Testis (tissue), 3 donors: ENCODE data around the gene KIF25. TPM values are rescaled to one million over a fixed set of nuclear protein-coding genes. Genes with fewer than 3 reads are reported as not detected.

Experiments
- DNase-seq: peaks from one replicate; pipeline ENCODE4 v3.0.0-alpha.2; 2019
- H3K27ac ChIP-seq, 2 donors: fragments of 200-600 bp; sonication (generic); one replicate each; pipeline ENCODE4 v1.5.1; 2019
- H3K27me3 ChIP-seq: fragments of 200-600 bp; sonication (generic); one replicate; pipeline ENCODE4 v1.5.1; 2019
- H3K36me3 ChIP-seq: fragments of 200-600 bp; sonication (generic); one replicate; pipeline ENCODE4 v1.5.1; 2017; ENCODE audit warnings: low read depth; ENCODE audit errors: missing control alignments
- H3K4me1 ChIP-seq: fragments of 200-600 bp; sonication (generic); one replicate; pipeline ENCODE4 v1.5.1; 2019
- H3K4me3 ChIP-seq, 2 donors: fragments of 200-600 bp; sonication (generic); one replicate each; pipeline ENCODE4 v1.5.1; 2017 to 2019
- H3K9me3 ChIP-seq: fragments of 200-600 bp; sonication (generic); one replicate; pipeline ENCODE4 v1.5.1; 2017
- CTCF ChIP-seq, 3 experiments: fragments of 450-650 bp in 2 of 3; fragments of 200-600 bp in 1 of 3; sonication (generic) in 1 of 3; IDR thresholded peaks; one replicate each; pipeline ENCODE4 v1.5.1; 2016 to 2019; ENCODE audit warnings: antibody characterized with exemption in 3 of 3, mild to moderate bottlenecking in 2 of 3, moderate library complexity in 1 of 3
- POLR2A ChIP-seq: fragments of 450-650 bp; IDR thresholded peaks from one replicate; pipeline ENCODE4 v1.6.1; 2017; ENCODE audit warnings: antibody characterized with exemption, mild to moderate bottlenecking, moderate library complexity
- WGBS, 2 donors: methylation state at CpG; one replicate each; pipeline ENCODE4 v1.1.5; 2018; 5-methylcytosine and 5-hydroxymethylcytosine counted together
- intact Hi-C: fragments of 100-400 bp; cut with DNase I; formaldehyde crosslinking; loops from one replicate; pipeline ENCODE4 v1.15.1; 2023; ENCODE audit warnings: low total_unique reads
- polyA plus RNA-seq: library from polyadenylated mRNA; stranded (reverse); fragments of 350-450 nt; fragmentation: Illumina TruSeq; extraction: RNeasy Lipid Tissue Mini Kit (QIAGEN cat#74804); gene quantifications from one replicate; pipeline ENCODE4 v1.2.3, GENCODE V29; 2014; ENCODE audit warnings: low read depth, low replicate concordance; ENCODE audit not compliant: insufficient read depth
- total RNA-seq, 2 donors: library from RNA; depleted of rRNA; stranded (reverse); fragments of >200 nt; gene quantifications; one replicate each; pipeline ENCODE4 v1.2.3, GENCODE V29; 2016

KIF25 gene
- total and polyA plus RNA-seq, 3 donors from 2014 or later = 1.1 to 5.0 (median 1.6) TPM

- Histone ChIP-seq H3K4me3 (no peak overlapping the region), H3K27me3 (no peaks in the 10 kb centered on the region), H3K27ac (no peak overlapping the region), H3K4me1 (no peaks in the 10 kb centered on the region), H3K36me3 (no peaks in the 10 kb centered on the region), H3K9me3 (no peaks in the 10 kb centered on the region)
- 84 to 90% methylated on average over 29 of the region's 29 CpGs for WGBS, 2 donors
- no peak for TF ChIP-seq CTCF (IDR thresholded peaks at IDR 0.05)
- TF ChIP-seq POLR2A = no peak
- DNase-seq = no peak
- intact Hi-C loops = no loop called here
Measured at GRCh38 chr6:167951781-167952511, 45.5 kb upstream of the KIF25 start.

DNA sequence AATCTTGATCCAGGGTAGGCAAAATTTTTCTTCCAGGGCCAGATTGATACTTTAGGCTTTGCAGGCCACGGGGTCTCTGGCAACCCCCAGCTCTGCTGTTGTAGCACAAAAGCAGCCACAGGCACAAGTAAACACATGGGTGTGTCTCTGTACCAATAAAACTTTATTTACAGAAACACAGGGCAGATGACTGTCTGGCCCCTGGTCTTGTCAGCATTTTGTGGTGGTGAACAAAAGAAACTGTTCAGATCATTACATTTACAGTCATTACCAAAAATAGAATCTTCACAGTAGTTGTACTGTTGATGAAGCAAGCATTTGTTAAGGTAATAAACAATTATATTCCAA, 45.0 kb upstream of the KIF25 start:
- TF ChIP-seq POLR2A (no peak), CTCF (IDR thresholded peaks at IDR 0.05) (no peak)
- Histone ChIP-seq H3K4me1 (no peaks in the 10 kb centered on the region), H3K9me3 (no peaks in the 10 kb centered on the region), H3K4me3 (no peak overlapping the region), H3K36me3 (no peaks in the 10 kb centered on the region), H3K27ac (no peak overlapping the region), H3K27me3 (no peaks in the 10 kb centered on the region)
- 81 to 90% methylated on average over 1 of the region's 1 CpG for WGBS, 2 donors
- no peak for DNase-seq
- intact Hi-C loops = no loop called here

DNA sequence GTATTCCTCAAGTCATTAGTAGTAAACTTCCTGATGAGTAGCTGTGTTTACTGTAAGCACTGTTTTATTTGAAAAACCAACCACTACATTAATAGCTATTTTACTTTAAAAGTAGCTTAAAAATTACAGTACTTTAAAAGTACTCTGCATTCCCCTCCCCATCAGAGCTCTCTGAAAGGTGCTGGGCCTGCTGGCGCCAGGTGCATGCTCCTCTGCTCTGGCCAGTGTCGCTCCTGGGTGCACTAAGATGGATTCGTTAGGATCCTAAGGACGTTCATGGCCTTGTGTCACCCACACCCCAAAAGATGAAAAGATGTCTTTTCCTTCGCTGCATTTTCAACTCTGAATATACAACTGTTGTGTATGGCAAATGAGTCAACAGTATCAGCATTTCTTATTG, 43.9 kb upstream of the KIF25 start:
- Histone ChIP-seq H3K36me3 (no peaks in the 10 kb centered on the region), H3K4me3 (no peak overlapping the region), H3K27me3 (no peaks in the 10 kb centered on the region), H3K9me3 (no peaks in the 10 kb centered on the region), H3K27ac (no peak overlapping the region), H3K4me1 (no peaks in the 10 kb centered on the region)
- TF ChIP-seq POLR2A = no peak
- no peak for TF ChIP-seq CTCF (IDR thresholded peaks at IDR 0.05)
- intact Hi-C loops = no loop called here
- DNase-seq = no peak
- WGBS, 2 donors = 86 to 93% methylated on average over 5 of the region's 5 CpGs

DNA sequence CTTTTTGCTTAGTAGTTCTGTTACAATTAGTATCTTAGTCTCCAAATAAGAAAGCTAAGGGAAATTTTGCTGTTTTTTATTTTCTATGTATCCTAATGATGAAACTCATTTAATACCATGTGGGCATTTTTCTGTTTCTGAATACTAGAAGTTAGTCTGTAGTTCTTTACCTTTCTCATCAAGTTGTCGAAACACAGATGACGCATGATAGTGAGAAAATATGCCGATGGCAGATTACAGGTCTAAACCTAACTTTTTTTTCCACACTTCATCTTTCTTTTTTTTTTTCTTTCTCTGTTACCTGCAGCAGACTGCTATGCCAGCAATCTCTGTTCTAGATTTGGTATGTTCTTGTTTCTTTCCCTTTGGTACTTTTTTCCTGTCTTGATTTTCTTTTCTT, 43.3 kb upstream of the KIF25 start:
- TF ChIP-seq POLR2A (no peak), CTCF (IDR thresholded peaks at IDR 0.05) (no peak)
- Histone ChIP-seq H3K4me3 (no peak overlapping the region), H3K27me3 (no peaks in the 10 kb centered on the region), H3K36me3 (no peaks in the 10 kb centered on the region), H3K9me3 (no peaks in the 10 kb centered on the region), H3K4me1 (no peaks in the 10 kb centered on the region), H3K27ac (no peak overlapping the region)
- DNase-seq = no peak
- WGBS, 2 donors = 96% methylated on average over 3 of the region's 3 CpGs
- intact Hi-C loops = no loop called here

DNA sequence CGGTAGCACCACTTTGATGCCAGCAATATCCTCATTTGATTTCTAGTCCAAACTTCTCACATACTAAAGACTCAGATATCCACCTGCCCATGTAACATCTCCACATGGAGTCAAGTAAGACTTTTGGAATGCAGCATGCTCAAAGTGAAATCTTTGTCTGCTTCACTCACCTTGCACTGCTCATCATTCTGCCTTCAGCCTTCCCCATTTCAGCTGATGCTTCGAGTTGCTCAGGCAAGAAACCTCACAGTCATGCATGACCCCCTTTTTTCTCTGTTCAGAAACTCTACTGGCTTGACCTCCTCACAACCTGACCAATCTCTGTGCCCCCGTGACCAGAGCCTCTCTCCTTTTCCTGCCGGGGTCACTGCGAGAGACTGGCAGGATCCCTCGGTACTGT, 41.0 kb upstream of the KIF25 start:
- intact Hi-C loops = no loop called here
- no peak for DNase-seq
- H3K27me3 ChIP-seq = no peaks in the 10 kb centered on the region
- TF ChIP-seq POLR2A = no peak
- TF ChIP-seq CTCF (IDR thresholded peaks at IDR 0.05) = no peak
- H3K9me3 ChIP-seq = no peaks in the 10 kb centered on the region
- H3K36me3 ChIP-seq = no peaks in the 10 kb centered on the region
- no peaks in the 10 kb centered on the region for H3K4me1 ChIP-seq
- H3K27ac ChIP-seq = no peak overlapping the region
- no peak overlapping the region for H3K4me3 ChIP-seq
- 91 to 96% methylated on average over 2 to 6 of the region's 6 CpGs for WGBS, 2 donors
